Psoas muscle (tissue), 8 donors: ENCODE data around the gene ITPR3. TPM values are rescaled to one million over a fixed set of nuclear protein-coding genes. Genes with fewer than 3 reads are reported as not detected.

ENCODE experiments used
- ATAC-seq, 4 donors: fragments of 200-7000 bp; cut with Tn5 transposase; one replicate each; pipeline ENCODE4 v1.9.1; 2020; ENCODE audit warnings: moderate library complexity in 3 of 4, mild to moderate bottlenecking in 2 of 4
- DNase-seq, 2 donors: peaks; one replicate each; pipeline ENCODE4 v3.0.0-alpha.2; 2020
- H3K27ac ChIP-seq: fragments of 200-600 bp; one replicate; pipeline ENCODE4 v1.8.0; 2022
- H3K27me3 ChIP-seq, 3 donors: fragments of 200-600 bp in 1 of 3; one replicate each; pipeline versions ENCODE4 v1.6.1 to v1.8.0; 2013 to 2022; ENCODE audit warnings: low read length in 2 of 3, mild to moderate bottlenecking in 2 of 3, moderate library complexity in 1 of 3; ENCODE audit not compliant: insufficient read depth in 3 of 3
- H3K36me3 ChIP-seq, 2 donors: fragments of 200-600 bp in 1 of 2; one replicate each; pipeline versions ENCODE4 v1.6.1 to v1.8.0; 2013 to 2022; ENCODE audit warnings: low read depth in 1 of 2, mild to moderate bottlenecking in 1 of 2, moderate library complexity in 1 of 2; ENCODE audit not compliant: insufficient read depth in 1 of 2
- H3K4me1 ChIP-seq: fragments of 200-600 bp; one replicate; pipeline ENCODE4 v1.8.0; 2022
- H3K4me3 ChIP-seq: fragments of 200-600 bp; one replicate; pipeline ENCODE4 v1.8.0; 2022; ENCODE audit warnings: mild to moderate bottlenecking
- H3K9me3 ChIP-seq: fragments of 200-600 bp; one replicate; pipeline ENCODE4 v1.8.0; 2022
- WGBS, 3 donors: extraction: QIAGEN DNeasy Blood & Tissue Kit; methylation state at CpG; one replicate each; pipeline versions ENCODE4 v1.1.6 to v1.1.7; 2013; 5-methylcytosine and 5-hydroxymethylcytosine counted together
- intact Hi-C, 2 donors: fragments of 100-400 bp; cut with DNase I; formaldehyde crosslinking; loops; one replicate each; pipeline versions ENCODE4 v1.11.0 to v1.14.2; 2022
- polyA plus RNA-seq, 3 donors: library from polyadenylated mRNA; stranded (reverse); fragments of 200-250 nt; gene quantifications; one replicate each; pipeline ENCODE4 v1.2.3, GENCODE V29; 2013
- total RNA-seq, 4 donors: library from RNA; stranded (reverse); fragmentation: NEBNext Ultra II Directional in 2 of 4; extraction: Animal tissue kit (Norgen Biotek cat#: 25700) in 2 of 4; gene quantifications; one replicate each; pipeline versions ENCODE4 v1.2.1 to v1.2.4, GENCODE V29; 2021 to 2023
- TF ChIP-seq, protein P1 (sequence below): fragments of 200-600 bp; IDR thresholded peaks from one replicate; pipeline ENCODE4 v1.8.0; 2022; ENCODE audit warnings: antibody characterized with exemption
- donor health status: healthy with polysubstance abuse.
- donor health status: DM: no; HTN: no; CAD: no; lungs with moderate emphysema.
- donor health status: Bipolar disorder and iron deficiency.
- donor health status: healthy.
- donor health status: DM: yes; HTN: yes; CAD: no.
- donor health status: DM: no; HTN: no; CAD: no.
- donor health status: DM: no; HTN: no; CAD: no.
- donor health status: DM: yes; HTN: yes; CAD: no.

Gene ITPR3
- total and polyA plus RNA-seq, 7 donors, result 1.9 to 7.4 (median 3.8) TPM

GRCh38 chr6:33619166-33619840, 1.8 kb upstream of the ITPR3 start:
- no peak overlapping the region for H3K4me3 ChIP-seq
- intact Hi-C loops, result no loop called here
- ATAC-seq, result no peak

DNA sequence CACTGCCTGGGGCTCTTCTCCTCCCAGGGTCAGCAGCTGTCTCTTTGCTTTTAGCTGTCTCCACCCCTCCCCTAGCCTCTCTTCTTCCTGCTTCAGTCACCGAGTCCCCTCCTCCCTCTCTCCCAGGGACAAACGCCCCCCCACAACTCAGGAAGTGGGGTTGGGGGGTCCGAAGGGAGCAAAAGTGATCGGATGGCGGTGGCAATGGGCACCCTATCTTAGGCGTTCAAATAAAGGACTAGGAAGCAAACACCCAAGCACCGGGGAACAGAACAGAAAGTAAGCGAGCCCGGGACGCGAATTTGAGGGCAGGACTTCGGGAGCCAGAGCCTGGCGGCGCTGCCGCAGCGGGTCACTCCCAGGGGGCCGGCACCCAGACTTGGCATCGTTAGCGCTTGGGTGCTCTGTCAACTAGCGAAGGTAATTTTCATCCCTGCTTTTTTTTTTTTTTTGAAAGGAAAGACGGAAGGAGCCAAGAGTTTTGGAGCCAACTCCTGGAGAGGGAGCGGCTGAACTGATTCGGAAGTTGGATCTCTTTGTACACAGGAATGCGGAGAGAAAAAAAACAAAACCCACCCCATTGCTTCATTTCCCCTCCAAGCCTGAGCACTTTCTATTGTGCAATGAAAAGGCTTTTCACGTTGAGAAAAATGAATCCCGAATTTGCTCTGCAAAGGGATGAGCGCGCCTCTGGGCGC, 815 bp upstream of the ITPR3 start:
- 2 to 3% (median 3%) methylated on average over 29 of the region's 29 CpGs for WGBS, 3 donors
- intact Hi-C loops, result no loop called here
- Histone ChIP-seq H3K27me3 (peaks cover 0 to 19% (median 5%) of the 10 kb centered on the region in 3 donors), H3K9me3 (no peaks in the 10 kb centered on the region), H3K27ac (peak overlapping the region; percentile 60), H3K4me3 (peak overlapping the region; percentile 71), H3K4me1 (peaks cover 3% of the 10 kb centered on the region), H3K36me3 (no peaks in the 10 kb centered on the region)
- TF ChIP-seq, protein P1, sequence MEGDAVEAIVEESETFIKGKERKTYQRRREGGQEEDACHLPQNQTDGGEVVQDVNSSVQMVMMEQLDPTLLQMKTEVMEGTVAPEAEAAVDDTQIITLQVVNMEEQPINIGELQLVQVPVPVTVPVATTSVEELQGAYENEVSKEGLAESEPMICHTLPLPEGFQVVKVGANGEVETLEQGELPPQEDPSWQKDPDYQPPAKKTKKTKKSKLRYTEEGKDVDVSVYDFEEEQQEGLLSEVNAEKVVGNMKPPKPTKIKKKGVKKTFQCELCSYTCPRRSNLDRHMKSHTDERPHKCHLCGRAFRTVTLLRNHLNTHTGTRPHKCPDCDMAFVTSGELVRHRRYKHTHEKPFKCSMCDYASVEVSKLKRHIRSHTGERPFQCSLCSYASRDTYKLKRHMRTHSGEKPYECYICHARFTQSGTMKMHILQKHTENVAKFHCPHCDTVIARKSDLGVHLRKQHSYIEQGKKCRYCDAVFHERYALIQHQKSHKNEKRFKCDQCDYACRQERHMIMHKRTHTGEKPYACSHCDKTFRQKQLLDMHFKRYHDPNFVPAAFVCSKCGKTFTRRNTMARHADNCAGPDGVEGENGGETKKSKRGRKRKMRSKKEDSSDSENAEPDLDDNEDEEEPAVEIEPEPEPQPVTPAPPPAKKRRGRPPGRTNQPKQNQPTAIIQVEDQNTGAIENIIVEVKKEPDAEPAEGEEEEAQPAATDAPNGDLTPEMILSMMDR, result no peak
- peak; percentile 37 to 59 (median 40) for ATAC-seq
- peak in 1 of 2 donors; percentile 69 for DNase-seq

More at GRCh38 chr6:33619166-33619840, 1.8 kb upstream of the ITPR3 start:
- Histone ChIP-seq H3K9me3 (no peaks in the 10 kb centered on the region), H3K36me3 (no peaks in the 10 kb centered on the region), H3K27ac (peak overlapping the region; percentile 60), H3K4me1 (peaks cover 3% of the 10 kb centered on the region), H3K27me3 (peaks cover 0 to 19% (median 5%) of the 10 kb centered on the region in 3 donors)
- DNase-seq, result no peak
- WGBS, 3 donors, result 44 to 59% (median 58%) methylated on average over 5 of the region's 5 CpGs
- TF ChIP-seq, protein P1, result no peak

DNA sequence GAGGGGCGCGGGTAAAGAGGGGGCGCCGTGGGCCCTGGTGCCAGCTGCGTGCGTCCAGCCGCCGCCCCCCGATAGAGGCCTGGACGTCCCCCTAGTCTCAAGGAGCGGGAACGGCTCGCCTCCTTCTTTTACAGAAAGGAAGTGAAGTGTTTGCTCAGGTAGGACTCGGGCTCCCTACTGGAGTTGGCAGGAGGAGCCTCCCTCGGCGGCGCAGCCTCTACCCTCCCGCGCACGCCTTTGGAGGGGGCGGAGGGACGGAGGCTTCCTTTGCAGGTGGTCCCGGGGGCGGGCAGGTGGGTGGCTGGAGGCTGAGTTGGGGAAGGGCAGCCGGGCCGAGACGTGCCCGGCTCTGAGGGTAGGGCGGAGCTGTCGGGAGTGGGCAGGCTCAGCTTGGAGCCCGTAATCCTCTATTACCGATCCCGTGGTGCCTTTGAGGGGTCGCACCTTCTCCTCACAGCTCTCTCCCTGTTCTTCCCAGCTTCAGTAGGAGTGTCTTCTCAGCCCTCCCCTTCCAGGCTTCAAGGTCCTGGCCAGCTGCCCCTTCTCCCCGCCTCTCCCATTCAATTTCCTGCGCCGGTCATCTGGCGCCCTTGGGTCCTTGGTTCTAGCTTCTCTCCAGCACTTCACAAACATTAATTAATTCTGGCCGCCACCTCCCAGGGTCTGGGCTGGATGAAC, 728 bp downstream of the ITPR3 start:
- H3K27me3 ChIP-seq, result peaks cover 0 to 19% (median 5%) of the 10 kb centered on the region in 3 donors
- TF ChIP-seq, protein P1, result no peak
- intact Hi-C loops, result no loop called here
- H3K4me3 ChIP-seq, result peak overlapping the region; percentile 71
- ATAC-seq (peak in 3 of 4 donors; percentile 15 to 25 (median 19)), DNase-seq (peak; percentile 51 to 74)
- 15 to 26% (median 19%) methylated on average over 37 to 39 of the region's 39 CpGs for WGBS, 3 donors
- peak overlapping the region; percentile 60 for H3K27ac ChIP-seq
- no peaks in the 10 kb centered on the region for H3K9me3 ChIP-seq
- H3K36me3 ChIP-seq, result no peaks in the 10 kb centered on the region
- peaks cover 3% of the 10 kb centered on the region for H3K4me1 ChIP-seq

- Histone ChIP-seq H3K4me1 (peaks cover 3% of the 10 kb centered on the region), H3K27ac (no peak overlapping the region), H3K27me3 (peaks cover 0 to 19% (median 5%) of the 10 kb centered on the region in 3 donors), H3K36me3 (no peaks in the 10 kb centered on the region), H3K9me3 (no peaks in the 10 kb centered on the region), H3K4me3 (peak overlapping the region; percentile 71)
- TF ChIP-seq, protein P1, result no peak
- ATAC-seq (no peak), DNase-seq (peak in 1 of 2 donors; percentile 53)
- intact Hi-C loops, result no loop called here
- 73 to 82% (median 74%) methylated on average over 12 of the region's 12 CpGs for WGBS, 3 donors
Measured at GRCh38 chr6:33622456-33623431, 1.6 kb downstream of the ITPR3 start.
